NCI-H446 (cell line): ENCODE results near the gene ANGEL2.
"Not testable (repeated sequence)": the region's sequence is repeated elsewhere in the genome, so short reads cannot be mapped to it uniquely, and the experiment has no call there.

Experiments used
- DNase-seq, 2 experiments: peaks; one replicate each; lab custom pipeline; 2025; lab: John Stamatoyannopoulos, UW

ANGEL2 gene

DNA sequence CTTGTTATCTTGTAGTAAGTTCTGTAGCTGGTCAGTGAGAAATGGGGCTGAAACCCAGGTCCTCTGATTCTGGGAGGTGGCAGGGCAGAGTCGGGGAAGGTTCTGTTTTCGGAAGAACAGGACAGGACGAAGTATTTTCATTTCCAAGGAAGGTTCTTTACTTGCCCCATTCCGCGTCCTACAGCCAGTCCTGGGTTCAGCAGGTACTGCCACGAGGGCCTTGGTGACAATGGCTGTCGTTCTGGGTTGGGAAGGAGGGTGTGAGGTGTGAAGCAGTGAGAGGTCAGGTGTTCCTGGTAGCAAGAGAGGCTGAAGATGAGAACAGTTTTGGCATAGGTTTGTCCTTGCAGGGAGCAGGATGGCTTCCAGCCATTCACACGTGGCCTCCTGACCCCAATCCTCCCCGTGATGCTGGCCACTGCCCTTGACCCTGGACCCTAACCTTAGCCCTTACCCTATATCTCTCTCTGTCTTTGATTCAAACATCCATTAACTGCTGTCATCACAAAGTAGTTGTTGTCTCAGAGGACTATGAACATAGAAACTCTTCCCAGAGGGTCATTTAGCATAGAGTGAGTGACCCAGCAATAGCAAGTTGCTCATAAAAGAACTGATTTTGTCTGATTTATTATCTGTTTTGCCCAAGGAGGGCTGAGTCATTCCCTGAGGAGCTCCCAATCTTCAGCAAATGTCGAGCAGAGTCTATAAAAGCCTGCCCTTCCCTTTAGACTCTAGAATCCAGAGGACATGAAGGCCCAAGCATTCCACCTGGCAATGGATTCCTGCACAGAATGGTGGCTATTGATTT is 40.4 kb downstream of the ANGEL2 start:
- no peak for DNase-seq

DNA sequence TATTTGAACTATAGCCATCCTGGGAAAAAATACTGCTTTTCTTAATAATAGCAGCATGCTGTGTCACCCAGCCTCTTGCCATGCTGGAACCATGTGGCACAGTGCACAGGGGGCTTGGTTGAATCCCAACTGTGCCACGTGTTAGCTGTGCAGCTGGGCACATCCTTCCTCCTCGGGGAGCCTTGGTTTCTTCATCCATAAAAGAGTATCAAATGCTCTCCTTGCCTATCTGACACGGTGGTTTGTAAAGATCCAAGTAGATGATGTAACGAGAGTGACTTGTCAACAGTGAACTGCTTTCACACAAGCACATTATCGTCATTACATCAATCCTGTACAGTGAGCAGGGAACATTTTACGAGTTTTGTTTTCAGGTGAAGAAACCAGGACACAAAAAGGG is 41.0 kb downstream of the ANGEL2 start:
- DNase-seq: no peak

DNA sequence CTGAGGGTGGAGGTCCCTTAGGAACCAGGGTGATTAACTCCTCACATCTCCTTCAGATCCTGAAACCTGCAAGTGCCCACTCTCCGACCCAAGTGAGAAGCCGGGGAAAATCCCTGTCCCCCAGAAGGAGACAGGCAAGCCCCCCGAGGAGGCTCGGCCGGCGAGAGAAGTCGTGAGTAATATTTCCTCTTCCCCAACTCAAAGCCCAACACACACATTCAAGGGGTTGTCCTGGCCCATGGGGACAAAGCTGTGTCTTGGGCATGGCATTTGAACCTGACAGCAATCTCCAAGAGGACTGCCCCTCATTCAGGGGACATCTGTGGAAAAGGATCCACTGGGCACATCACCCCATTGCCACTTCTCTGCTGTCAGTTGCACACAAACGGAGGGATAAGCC is 41.8 kb downstream of the ANGEL2 start:
- no peak for DNase-seq

DNA sequence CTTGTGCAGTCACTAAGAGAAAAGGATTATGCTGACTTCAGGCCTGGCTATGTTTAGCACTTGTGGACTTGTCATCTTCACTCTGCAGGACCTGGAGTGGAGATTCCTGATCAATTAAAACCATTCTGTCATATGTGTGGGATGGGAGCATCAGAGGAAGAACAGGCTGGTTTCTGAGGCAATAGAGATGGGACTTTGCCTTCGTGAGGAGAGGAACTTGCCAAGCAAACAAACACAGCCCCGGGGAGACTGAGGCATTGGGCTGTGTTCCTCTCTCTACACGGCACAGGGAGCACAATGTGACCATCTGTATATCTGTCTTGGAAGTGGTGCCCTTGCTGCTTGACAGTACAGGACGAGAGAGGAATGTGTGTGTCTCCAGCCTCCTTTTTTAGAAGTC is 42.2 kb downstream of the ANGEL2 start:
- no peak for DNase-seq

DNA sequence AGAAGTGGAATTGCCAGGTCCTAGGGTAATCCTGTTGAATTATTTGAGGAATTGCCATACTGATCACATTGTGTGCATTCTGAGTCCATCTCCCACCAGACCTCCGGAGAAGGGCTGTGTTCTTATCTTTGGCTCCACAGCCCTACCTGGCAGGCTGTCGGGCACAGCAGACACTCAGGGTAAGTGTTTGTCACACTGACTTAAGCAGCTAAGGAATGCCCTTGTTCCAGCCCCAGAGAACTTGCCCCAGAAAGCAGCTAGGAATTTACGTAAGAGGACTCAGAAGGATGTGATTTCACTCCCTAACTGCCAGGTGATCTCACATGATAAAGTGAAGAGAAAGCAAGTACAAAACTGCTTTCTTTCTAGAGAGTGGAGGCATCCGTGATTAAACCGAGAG is 44.4 kb downstream of the ANGEL2 start:
- no peak for DNase-seq

DNA sequence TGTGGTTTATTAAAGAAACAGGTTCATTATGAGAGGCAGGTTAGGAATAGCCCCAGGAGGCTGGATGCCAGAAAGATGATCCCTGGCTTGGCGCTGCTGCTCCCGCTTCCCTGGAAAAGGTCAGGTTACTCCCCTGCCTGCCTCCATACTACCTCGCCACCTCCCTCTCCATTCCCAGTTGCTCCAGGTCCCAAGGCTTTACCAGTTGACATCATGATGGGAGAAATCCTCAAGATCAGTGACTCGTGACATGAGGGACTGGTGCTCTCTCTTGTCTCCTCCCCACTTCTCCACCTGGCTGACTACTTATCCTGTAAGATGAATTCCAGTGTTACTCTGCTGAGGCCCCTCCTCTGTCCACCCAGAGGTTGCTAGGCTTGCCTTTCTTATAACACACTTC is 45.6 kb downstream of the ANGEL2 start:
- no peak for DNase-seq

DNA sequence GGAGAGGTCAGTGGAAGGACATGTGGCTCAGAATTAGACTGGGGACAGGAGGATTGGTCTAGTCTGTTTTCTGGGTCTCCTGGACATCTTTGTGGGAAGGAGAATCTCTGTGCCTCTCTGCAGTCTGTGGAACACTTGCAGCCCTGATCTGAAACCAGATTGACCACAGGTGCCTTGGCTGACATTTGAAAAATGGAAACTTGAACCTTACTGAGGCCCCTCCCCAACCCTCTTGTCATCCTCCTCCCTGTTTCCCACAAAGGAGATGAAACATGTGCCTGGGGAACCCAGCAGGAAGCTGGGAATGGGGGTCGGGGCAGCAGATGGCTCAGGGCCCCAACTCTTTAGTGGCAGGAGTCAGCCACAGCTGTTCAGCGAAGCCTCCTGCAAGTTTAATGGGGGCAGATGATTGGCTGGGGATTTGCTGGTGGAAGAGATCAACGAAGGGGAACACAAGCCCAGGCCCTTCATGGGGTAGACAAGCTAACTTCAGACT is 47.3 kb downstream of the ANGEL2 start:
- DNase-seq: no peak

DNA sequence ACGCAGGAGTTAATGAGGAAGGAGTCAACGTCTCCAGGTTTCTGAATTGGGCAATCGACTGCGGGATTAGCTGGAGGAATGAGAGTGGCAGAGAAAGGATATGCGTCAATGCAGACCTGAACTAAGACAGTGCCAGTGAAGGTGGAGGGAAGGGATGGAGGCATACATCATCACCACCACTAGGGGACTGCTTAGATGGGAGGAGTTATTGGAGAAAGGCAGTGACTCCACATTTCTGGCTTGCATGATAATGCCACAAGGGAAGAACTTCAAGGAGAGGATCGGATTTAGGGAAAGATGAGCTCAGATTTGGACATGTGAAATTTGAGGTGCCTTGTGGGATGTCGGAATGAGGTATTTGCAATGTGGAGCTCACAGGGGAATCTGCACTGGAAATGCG is 47.9 kb downstream of the ANGEL2 start:
- peak in 1 of 2 experiments; percentile 9 for DNase-seq

DNA sequence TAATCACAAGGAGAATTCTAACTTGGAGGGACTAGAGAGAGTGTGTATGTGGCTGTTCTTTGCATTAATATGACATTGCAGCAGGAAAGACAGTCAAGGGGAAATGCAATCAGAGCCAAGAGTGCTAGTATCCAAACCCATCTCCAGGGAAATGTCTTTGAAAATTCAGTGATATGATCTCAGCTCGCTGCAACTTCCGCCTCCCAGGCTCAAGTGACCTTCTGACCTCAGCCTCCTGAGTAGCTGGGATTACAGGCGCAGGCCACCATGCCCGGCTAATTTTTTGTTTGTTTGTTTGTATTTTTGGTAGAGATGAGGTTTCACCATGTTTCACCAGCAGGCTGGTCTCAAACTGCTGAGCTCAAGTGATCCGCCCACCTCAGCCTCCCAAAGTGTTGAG is 49.1 kb downstream of the ANGEL2 start:
- DNase-seq: no peak

DNA sequence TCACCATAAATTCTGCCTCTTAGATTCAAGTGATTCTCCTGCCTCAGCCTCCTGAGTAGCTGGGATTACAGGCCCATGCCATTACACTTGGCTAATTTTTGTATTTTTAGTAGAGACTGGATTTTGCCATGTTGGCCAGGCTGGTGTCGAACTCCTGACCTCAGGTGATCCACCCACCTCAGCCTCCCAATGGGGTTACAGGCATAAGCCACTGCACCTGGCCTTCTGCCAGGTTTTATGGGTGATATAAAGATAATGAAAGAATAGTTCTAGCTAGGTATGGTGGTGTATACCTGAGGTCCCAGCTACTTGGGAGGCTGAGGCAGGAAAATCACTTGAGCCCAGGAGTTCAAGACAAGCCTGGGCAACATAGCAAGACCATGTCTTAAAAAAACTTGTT is 50.7 kb downstream of the ANGEL2 start:
- not testable (repeated sequence) for DNase-seq

DNA sequence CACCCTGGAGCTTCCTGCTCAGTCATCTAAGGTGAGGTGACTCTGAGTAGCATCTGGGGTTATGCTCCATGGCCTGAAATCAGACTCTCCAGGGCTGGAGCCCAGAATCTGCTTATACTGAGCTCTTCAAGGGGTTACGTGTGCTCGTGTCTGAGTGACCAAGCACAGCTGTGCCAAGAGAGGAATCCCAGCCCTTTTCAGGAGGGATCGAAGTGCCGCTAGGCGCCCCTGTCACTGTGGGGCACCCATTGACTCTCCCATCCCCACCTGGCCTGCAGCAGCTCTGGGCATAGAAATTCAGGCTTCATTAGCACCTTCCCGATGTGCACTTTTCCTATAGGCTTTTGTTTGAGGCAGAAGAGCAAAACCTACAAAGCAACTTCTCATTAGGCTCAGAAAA is 51.6 kb downstream of the ANGEL2 start:
- no peak for DNase-seq

DNA sequence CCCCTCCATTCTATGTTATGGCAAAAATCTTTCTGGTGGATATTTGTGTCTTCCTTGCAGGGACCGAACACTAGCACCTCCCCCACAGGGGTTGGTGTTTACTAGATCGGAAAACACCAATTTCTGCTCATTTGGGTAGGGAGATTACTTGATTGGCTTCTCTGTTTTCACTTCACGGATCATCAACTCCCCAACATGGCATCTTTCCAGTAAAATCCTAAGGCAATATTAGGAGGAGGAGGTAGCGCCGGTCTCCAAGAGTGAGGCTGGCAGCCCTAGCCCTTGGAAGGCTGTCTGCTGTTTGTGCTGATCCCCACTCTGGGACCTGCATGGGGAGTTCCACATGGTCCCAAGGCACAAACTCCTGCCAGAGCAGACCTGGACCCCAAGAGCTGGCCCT is 53.2 kb downstream of the ANGEL2 start:
- DNase-seq: peak in 1 of 2 experiments; percentile 69

DNA sequence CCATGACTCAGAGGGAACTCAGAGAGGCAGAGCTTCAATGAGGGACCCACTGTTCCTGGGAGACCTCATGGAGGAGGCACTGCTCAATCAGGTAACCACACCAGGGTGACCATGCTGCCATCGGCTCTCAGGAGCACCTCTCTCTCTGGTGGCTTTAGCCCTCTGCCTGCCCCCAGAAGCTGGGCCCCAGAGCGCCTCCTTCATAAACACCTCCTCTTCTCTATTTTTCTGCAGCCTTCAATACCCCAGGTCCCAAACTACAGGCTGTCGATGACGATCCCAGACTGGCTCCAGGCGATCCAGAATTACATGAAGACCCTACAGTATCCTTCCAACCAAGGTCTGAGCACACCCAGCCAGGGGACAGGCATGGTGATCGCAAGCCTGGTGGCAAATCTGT is 54.7 kb downstream of the ANGEL2 start:
- no peak for DNase-seq

DNA sequence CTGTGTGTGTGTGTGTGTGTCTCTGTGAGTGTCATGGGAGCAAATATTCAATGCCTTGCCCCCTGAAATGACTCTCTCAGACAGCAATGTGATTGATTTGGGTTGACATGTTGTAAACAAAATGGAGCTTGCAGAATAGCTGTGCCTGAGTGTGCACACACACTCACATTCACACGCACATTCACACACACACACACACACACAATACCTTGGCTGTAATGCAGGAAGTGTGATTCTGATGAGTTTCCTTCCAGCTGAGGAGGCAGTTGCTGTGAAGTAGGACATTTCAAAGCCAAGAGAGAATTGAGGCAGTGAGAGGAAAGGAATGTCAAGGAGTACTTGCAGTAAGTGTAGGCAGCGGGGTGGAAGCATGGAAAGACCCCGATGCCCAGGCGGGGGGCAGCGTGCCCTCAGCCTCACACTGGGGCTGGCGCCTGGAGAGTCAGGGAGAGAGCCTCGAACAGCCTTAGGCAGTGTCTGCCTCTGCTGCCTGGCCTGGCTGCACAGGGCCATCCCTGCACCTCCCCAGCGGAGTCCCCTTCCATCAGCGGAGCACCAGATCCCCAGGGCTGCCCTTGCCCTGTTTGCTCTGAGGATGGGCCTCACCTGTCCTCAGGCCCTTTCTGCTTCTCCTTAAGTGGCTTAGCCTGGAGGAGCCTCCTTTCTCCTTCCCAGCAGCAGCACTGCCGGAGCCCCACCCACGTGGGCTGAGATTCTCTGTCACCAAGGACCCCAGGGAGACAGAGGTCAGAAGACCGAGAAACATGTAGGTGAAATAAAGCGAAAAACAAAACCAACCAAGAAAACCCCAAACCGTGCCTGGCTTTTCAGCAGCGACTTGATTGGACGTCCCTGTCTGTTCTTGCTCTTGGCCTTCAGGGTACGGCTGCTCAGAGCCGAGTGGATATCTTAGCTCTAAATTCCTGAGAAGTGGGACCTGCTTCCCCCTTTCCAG is 56.1 kb downstream of the ANGEL2 start:
- DNase-seq: no peak

DNA sequence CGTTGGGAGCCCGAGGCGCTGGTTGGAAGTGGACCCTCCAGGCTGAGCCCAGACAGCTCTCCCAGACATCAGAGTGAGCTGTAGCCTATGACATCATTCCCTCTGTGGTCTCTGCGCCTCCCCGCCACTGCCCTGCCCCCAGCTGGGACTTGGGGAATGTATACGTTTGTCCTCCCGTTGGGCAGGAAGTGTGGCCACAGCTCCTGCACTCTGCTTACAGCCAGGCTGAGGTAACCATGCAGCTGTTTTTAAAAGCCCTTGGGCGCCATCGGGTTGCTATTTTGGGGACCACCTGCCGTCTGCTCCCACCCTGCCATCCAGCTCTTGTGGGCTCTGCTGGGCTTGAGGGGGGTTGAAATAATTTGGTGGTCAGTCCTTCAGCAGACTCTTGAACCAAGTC is 57.5 kb downstream of the ANGEL2 start:
- no peak for DNase-seq

DNA sequence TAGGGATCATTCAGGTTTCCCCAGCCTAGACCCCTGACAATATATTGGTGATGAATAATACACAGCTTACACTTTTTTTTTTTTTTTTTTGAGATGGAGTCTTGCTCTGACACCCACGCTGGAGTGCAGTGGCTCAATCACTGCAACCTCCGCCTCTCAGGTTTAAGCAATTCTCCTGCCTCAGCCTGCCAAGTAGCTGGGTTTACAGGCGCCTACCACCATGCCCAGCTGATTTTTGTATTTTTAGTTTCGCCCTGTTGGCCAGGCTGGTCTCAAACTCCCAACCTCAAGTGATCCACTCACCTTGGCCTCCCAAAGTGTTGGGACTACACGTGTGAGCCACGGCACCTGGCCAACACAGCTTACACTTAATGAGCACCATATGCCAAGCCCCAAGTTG is 58.1 kb downstream of the ANGEL2 start:
- no peak for DNase-seq

DNA sequence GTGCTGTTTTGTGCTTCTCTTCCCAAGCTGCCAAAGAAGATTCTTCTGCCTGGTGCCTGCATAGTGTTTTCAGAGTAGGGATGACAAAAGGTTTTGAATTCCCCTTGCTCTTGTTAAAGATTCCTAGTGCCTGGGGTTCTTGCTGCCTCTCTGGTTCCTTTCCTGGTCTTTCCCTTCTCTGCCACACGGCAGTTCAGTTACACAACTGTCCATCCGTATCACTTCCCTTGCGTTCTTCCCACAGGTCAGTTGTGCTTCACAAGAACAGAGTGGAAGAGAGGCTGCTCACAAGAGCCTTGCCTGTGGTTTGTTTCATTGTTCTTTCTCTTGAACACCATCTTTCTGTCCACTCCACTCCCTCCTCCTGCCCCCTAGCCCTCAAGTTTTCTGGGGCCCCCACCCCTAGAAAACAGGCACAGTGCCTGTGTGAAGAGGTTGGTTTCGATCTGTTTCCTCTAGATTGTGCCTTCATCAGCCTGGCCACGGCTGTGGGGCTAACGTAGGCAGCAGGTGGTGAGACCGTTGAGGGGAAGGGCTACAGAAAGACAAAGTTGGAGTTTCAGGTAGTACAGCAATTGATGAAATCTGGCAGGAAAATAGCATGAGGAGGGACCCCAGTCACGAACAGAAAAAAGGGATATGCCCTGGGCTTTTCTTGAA is 59.6 kb downstream of the ANGEL2 start:
- no peak for DNase-seq

DNA sequence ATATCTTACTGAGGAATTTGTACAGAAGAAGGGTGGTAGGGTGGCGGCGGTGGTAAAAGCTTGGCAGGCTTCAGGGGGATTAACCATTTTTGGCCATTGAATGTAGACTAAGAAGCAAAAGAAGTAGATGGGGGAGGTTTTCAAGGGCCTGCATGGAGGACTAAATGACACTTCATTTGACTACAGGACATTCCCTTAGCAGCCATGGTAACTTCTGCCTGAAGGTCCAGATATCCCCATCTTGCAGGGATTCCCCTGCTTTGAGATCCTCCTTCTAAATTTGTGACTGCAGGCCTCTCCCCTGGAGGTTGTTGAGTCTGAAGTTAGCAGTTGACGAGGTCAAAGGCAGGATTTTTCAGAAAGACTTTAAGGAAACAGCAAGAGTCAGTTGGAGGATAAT is 60.6 kb downstream of the ANGEL2 start:
- DNase-seq: no peak

DNA sequence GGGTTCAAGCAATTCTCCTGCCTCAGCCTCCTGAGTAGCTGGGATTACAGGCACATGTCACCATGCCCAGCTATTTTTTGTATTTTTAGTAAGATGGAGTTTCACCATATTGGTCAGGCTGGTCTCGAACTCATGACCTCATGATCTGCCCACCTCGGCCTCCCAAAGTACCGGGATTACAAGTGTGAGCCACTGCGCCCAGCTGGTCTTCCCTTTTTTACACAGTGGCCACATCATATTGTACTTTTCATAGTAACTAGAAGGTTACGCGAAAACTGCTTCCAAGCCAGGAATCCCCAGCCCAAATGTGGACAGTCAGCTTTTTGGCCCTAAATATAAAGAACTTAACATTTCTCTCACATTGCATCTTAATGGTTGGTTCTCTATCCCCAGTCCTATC is 61.2 kb downstream of the ANGEL2 start:
- no peak for DNase-seq

DNA sequence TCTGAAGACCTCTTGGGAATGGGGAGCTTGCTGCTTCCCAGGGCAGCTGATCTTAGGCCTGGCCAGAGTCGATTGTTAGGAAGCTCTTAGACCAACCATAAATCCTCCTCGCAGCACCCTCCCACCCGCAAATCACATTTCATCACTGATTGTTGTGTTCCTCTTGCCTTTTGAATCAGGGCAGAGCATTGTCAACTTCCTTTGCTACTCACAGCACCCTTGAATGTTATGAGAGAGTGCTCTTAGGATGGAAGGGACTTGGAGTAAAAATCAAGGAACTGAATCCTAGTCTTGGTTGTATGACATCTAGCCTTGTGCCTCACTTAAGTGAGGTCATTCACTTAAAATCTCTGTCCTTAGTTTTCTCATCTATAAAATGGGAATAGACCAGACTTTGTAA is 62.3 kb downstream of the ANGEL2 start:
- no peak for DNase-seq

DNA sequence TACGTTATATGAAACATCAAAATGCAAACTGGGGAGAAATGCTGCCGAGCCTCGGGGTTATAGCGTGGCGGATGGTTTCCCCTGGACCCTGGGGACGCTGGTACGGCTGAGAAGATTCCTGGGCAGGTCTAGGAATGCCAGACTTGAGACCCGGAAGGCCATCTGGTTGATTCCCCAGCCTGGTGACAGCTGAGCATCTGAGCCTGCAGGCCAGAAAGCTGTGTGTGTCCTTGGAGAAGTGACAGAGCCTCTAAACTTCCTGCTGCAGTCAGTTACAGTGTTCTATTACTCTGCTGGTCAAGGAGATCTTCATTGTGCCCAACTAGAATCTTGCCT is 63.1 kb downstream of the ANGEL2 start:
- DNase-seq: no peak

DNA sequence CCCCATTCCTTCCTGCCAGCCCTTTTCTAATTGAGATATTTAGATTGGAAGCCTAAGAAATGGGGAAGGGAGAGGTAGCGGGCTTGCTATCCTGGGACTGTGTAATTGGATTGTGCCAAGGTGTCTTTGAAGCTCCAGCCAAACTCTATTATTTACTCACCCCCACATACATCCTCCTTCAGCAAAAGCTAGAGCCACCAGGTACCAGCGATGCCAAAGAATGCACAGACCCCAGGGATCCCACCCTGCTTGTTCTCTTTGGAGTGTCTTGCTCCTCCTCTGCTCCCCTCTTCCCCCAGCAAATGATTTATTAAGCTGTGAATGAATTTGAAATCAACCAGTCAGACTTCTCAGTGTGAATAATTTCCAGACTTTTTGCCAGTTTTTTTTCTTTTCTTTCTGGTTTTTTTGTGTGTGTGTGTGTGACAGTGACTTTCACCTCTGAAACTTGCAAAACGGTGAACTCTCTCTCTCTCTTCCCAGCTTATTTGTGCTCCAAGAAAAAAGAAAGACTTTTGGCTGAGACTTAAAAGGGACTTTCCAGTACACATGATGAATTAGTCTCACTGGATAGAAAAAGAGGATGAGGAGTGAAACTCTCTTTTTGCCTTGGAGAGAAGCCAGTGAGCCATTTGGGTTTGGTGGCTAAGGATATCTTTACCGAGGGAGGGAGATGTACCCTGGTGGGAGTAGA is 63.6 kb downstream of the ANGEL2 start:
- DNase-seq: no peak
